ENCODE data around the gene PXDN. TPM values are rescaled to one million over a fixed set of nuclear protein-coding genes. Genes with fewer than 3 reads are reported as not detected.

The PXDN gene
- total RNA-seq, 2 donors from 2014 or later: 3.4 to 3.6 TPM

DNA sequence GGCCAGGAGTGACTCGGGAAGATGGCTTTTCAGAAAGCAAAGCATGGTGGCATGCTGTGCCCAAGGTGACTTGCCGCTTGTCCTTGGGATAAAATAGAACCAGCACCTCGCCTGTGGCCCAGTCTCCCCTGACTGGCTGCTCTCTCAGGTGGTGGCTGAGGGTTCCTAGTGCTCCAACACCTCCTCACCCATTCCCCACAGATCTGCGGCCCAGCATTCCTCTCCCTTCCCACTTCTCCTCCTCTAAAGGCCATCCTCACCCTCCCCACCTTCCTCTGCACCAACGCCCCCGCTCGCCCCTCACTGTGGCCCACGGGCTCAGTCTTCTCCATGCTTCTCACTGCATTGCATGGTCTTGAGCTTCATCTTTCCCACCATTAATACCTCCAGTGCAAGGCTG, 132.4 kb downstream of the PXDN start:
- ATAC-seq (no peak), DNase-seq (ENCODE audit: low spot score) (no peak)
- H3K27ac Mint-ChIP-seq: no peak overlapping the region
- no peak overlapping the region for H3K4me3 Mint-ChIP-seq
- H3K36me3 Mint-ChIP-seq: no peaks in the 10 kb centered on the region
- H3K9me3 Mint-ChIP-seq: no peaks in the 10 kb centered on the region
- H3K27me3 Mint-ChIP-seq: peaks cover 14 to 20% of the 10 kb centered on the region in 2 donors
- no peaks in the 10 kb centered on the region for H3K4me1 Mint-ChIP-seq (ENCODE audit: low read depth in 2 of 2)

DNA sequence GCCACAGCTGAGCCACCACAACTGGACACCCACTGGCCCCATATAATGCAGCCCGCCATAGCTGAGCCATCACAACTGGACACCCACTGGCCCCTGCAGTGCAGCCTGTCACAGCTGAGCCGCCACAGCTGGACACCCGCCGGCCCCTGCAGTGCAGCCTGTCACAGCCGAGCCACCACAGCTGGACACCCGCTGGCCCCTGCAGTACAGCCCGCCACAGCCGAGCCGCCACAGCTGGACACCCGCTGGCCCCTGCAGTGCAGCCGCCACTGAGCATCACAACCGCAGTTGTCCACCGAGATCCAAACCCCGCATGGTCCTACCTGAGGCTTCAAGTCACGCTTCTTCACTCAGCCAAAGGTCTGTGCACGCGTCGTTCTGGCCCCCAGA, 134.2 kb downstream of the PXDN start:
- Mint-ChIP-seq H3K9me3 (no peaks in the 10 kb centered on the region), H3K36me3 (no peaks in the 10 kb centered on the region), H3K4me1 (ENCODE audit: low read depth in 2 of 2) (no peaks in the 10 kb centered on the region), H3K27me3 (peaks cover 8 to 10% of the 10 kb centered on the region in 2 donors), H3K4me3 (no peak overlapping the region), H3K27ac (no peak overlapping the region)
- peak in 1 of 2 donors; percentile 21 for ATAC-seq
- no peak for DNase-seq (ENCODE audit: low spot score)

DNA sequence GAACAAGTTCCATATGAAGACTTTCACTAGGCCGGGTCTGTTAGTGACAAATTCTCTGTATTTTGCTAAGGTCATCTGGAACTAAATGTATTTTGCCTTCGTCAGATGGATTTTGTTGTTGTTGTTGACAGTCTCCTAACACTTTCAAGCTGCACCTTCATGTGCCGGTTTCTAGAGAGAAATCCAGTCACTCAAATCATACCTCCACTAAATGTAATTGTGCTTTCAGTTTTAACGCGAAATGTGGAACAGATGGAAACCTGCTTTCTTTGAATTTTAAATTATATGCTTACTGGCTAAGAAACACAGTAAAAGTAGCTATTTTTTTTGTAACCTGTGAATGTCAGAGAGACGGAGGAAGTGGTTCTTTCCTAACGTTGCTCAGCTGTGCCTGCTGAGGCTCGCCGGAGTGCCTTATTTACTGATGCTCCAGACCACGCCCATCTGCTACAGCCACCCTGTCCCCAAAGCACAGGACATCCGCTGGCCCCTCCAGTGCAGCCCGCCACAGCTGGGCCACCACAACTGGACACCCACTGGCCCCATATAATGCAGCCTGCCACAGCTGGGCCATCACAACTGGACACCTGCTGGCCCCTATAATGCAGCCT, 134.7 kb downstream of the PXDN start:
- peaks cover 8 to 10% of the 10 kb centered on the region in 2 donors for H3K27me3 Mint-ChIP-seq
- no peak for DNase-seq (ENCODE audit: low spot score)
- H3K36me3 Mint-ChIP-seq: no peaks in the 10 kb centered on the region
- H3K4me3 Mint-ChIP-seq: no peak overlapping the region
- no peaks in the 10 kb centered on the region for H3K4me1 Mint-ChIP-seq (ENCODE audit: low read depth in 2 of 2)
- H3K27ac Mint-ChIP-seq: no peak overlapping the region
- ATAC-seq: peak in 1 of 2 donors; percentile 3
- H3K9me3 Mint-ChIP-seq: no peaks in the 10 kb centered on the region

DNA sequence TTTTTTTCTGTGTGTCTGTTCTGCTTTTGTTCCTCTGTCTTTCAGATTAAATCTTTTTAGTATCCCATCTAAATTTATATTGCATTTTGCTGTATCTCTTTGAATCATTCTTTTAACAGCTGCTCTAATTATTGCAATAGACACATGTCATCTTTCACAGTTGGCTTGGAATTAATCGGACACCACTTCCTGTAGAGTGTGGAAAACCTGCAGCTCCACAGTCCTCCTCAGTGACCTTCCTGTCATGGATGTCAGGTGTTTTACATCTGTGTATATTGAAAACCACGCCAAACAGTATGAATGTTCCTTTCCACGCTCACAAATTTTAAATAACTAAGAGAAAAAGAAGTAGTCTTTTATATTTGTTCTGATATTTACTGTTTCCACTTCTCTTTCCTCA, 135.3 kb downstream of the PXDN start:
- Mint-ChIP-seq H3K9me3 (no peaks in the 10 kb centered on the region), H3K27me3 (peaks cover 7 to 8% of the 10 kb centered on the region in 2 donors), H3K27ac (no peak overlapping the region), H3K36me3 (no peaks in the 10 kb centered on the region), H3K4me3 (no peak overlapping the region), H3K4me1 (ENCODE audit: low read depth in 2 of 2) (no peaks in the 10 kb centered on the region)
- DNase-seq (ENCODE audit: low spot score) (no peak), ATAC-seq (no peak)

DNA sequence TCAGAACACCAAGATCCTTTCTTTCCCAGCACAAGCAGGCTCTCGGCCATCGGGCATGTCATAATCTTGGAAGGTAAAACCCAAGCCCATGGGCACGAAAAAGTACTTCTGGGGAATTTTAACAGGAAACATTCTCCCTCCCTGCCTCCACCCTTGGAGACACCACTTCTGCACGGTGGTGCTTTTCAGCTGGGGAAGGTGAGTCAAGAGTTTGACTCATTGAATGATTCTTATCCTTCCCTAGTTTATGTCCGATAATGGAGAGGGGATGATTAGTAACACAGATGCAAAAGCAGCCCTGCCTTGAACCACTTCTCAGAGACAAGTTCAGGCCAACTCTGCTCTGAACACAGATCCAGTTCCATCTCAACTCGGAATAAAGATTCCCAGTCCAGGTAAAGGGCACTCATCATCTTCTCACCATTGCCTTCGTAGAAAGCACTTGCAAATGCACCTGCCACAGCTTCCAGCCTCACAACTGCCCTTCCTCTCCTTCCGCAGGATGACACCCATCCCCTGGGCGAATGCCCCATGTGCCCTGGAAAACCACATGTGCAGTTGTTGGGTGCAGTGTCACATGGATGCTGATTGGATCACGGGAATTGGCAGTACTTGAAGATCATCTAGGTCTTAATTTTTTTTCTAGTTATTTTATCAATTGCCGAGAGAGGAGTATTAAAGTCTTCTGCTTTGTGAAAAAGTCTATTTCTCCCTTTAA, 136.2 kb downstream of the PXDN start:
- H3K4me1 Mint-ChIP-seq (ENCODE audit: low read depth in 2 of 2): no peaks in the 10 kb centered on the region

DNA sequence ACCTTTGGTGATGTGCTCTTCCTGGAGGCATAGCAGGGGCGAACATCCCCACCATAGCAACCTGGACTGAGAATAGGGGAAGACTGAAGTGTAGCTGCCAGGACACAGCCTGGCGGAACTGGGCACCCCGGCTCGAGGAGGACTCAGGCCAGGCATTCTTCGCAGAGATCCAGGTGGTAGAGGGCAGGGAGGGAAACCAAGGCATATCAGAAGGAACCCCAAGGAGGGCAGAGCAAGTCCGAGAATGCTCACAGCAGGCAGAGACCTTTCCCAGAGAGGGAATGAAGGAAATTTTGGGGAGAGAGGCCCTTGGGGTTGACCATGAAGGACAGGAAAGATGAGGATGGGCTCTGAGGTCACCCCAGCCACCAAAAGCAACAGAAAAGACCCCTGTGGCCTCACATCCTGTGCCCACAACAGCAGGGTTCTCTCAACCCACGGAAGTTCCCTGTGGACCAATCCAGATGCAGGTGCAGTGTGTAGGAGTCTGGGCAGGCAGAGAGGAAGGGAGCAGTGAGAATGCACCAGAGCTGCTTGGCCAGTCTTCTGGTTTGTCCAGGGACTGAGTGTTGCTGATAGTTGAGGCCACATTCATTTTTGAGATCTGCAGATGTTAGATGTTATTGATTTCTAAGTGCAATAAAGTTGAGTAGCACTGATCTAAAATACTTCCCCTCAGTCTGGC, 136.9 kb downstream of the PXDN start:
- DNase-seq (ENCODE audit: low spot score) (no peak), ATAC-seq (no peak)
- no peak overlapping the region for H3K4me3 Mint-ChIP-seq
- no peaks in the 10 kb centered on the region for H3K4me1 Mint-ChIP-seq (ENCODE audit: low read depth in 2 of 2)
- no peaks in the 10 kb centered on the region for H3K9me3 Mint-ChIP-seq
- no peak overlapping the region for H3K27ac Mint-ChIP-seq
- H3K27me3 Mint-ChIP-seq: peaks cover 4 to 5% of the 10 kb centered on the region in 2 donors
- no peaks in the 10 kb centered on the region for H3K36me3 Mint-ChIP-seq

More for the DNA sequence above, 136.2 kb downstream of the PXDN start:
- DNase-seq (ENCODE audit: low spot score) (no peak), ATAC-seq (no peak)
- Mint-ChIP-seq H3K4me3 (no peak overlapping the region), H3K9me3 (no peaks in the 10 kb centered on the region), H3K27me3 (peaks cover 7 to 8% of the 10 kb centered on the region in 2 donors), H3K27ac (no peak overlapping the region), H3K36me3 (no peaks in the 10 kb centered on the region)

DNA sequence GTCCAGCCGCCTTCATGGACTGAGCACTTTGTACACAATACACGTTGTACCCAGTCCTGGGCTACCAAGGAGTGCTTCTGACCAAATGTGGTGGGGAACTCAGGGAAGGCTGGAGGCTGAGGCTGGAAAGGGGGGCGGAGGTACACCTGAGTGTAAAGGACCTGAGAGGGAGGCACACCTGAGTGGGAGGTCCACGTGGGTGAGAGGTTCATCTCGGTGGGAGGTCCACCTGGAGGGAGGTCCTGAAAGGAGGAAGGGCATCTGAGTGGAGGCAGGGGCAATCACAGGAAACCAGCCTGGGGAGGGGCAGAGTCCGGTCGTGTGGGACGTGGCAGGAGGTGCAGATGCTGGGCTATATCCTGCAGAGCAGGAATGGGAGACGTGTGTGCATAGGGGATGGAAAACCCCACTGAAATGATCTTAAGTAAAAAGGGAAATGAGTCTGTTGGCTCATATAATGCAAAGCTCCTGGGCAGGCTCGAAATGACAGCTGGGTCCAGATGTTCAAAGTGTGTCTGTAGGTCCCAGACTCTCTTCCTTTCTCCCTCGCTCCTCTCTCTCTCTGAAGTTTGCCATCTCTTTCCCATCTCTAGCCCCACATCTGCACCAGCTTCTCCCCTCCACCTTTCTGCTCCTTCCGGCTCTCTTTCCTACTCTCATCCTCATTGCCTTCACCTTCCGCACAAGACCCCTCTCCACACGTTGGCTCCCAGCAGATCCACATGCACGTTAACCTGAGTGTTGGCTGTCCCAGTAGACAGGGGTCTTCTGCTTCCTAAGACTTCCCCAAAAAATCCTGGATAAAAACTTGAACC, 137.7 kb downstream of the PXDN start:
- H3K27me3 Mint-ChIP-seq: peaks cover 0 to 4% of the 10 kb centered on the region in 2 donors
- no peak overlapping the region for H3K4me3 Mint-ChIP-seq
- ATAC-seq (peak in 1 of 2 donors; percentile 30), DNase-seq (ENCODE audit: low spot score) (no peak)
- no peaks in the 10 kb centered on the region for H3K4me1 Mint-ChIP-seq (ENCODE audit: low read depth in 2 of 2)
- H3K27ac Mint-ChIP-seq: no peak overlapping the region
- H3K9me3 Mint-ChIP-seq: no peaks in the 10 kb centered on the region
- H3K36me3 Mint-ChIP-seq: no peaks in the 10 kb centered on the region

DNA sequence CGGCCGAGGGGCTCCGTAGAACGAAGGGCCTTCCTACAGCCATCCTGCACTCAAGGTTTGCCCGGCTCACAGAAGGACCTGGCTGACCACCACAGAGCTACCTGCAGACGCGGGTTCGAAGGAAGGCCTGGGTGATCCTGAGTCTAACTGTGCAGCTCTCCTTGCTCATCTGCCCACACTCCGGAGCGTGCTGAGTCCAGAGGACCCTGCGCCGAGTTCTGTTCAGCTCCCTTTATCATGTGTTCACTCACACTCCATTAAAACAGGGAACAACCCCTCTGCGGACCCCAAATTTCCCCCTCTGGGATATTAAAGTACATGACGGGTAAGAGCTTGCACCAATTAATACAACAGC, 138.3 kb downstream of the PXDN start:
- DNase-seq (ENCODE audit: low spot score): no peak
- Mint-ChIP-seq H3K4me1 (ENCODE audit: low read depth in 2 of 2) (no peaks in the 10 kb centered on the region), H3K36me3 (no peaks in the 10 kb centered on the region), H3K27me3 (peaks cover 0 to 4% of the 10 kb centered on the region in 2 donors), H3K9me3 (no peaks in the 10 kb centered on the region), H3K27ac (no peak overlapping the region), H3K4me3 (no peak overlapping the region)
- ATAC-seq: no peak

DNA sequence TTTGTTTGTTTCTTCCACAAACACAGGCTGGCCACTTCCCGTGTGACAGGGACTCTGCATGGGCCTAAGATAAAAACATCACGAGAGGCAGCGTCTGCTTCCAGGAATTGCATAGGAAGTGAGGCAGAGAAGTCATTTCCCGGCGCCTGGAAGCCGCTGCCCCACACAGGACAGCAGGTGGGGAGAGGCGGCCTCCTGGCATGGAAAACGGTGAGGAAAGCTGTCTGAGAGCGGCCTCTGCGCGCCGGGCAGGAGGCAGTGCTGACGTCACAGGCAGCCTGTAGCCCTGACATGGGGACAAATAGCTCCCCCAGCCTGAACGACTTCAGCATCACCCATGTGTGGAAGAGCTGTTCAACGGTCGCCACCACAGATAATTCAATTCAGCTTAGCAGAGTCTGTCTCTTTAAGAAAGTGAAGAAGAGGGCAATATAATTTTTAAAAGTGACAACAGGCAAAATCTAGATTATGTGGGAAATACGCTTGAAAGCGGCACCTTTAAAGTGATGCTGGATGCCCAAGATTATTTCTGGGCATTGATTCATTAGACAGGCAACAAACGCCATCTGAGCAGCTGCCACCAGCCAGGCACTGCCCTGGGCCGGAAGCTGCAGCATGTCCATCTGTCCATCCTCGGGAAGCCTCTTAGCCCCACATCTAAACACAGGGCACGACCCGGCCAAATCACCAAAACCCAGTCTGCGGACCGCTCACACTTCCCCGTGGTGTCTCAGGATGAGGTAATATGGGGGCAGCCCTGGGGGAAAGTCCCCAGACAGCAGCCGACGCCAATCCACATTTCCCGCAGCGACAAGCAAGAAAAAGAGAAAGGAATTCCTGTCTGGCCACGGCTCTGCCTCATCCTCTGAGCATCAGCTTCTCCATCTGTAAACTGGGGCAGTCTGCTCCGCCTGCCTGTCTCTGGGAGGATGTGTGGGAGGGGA, 138.9 kb downstream of the PXDN start:
- ATAC-seq: peak in 1 of 2 donors; percentile 60
- peaks cover 0 to 4% of the 10 kb centered on the region in 2 donors for H3K27me3 Mint-ChIP-seq
- no peak overlapping the region for H3K27ac Mint-ChIP-seq
- no peaks in the 10 kb centered on the region for H3K9me3 Mint-ChIP-seq
- no peak for DNase-seq (ENCODE audit: low spot score)
- no peaks in the 10 kb centered on the region for H3K4me1 Mint-ChIP-seq (ENCODE audit: low read depth in 2 of 2)
- no peak overlapping the region for H3K4me3 Mint-ChIP-seq
- H3K36me3 Mint-ChIP-seq: no peaks in the 10 kb centered on the region

DNA sequence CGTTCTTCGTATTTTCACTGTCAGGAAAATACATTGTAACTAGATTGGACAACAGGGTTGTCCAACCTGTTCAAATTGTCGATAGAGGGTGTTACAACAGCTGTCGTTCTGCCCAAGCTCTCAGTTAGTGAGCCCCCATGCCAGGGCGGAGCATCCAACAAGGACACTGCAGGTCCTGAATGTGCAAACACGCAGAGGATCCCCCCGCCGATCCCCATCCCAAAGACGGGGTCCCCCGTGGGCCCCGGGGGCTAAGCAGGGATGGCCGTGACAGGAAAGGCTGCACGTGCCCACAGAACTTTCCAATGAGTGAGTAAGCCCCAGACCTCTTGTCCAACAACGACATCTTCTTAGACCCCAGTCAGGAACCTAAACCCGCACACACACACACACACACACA, 140.8 kb downstream of the PXDN start:
- Mint-ChIP-seq H3K27me3 (peaks cover 0 to 4% of the 10 kb centered on the region in 2 donors), H3K4me3 (no peak overlapping the region), H3K27ac (no peak overlapping the region), H3K36me3 (no peaks in the 10 kb centered on the region), H3K9me3 (no peaks in the 10 kb centered on the region), H3K4me1 (ENCODE audit: low read depth in 2 of 2) (no peaks in the 10 kb centered on the region)
- DNase-seq (ENCODE audit: low spot score) (no peak), ATAC-seq (no peak)

DNA sequence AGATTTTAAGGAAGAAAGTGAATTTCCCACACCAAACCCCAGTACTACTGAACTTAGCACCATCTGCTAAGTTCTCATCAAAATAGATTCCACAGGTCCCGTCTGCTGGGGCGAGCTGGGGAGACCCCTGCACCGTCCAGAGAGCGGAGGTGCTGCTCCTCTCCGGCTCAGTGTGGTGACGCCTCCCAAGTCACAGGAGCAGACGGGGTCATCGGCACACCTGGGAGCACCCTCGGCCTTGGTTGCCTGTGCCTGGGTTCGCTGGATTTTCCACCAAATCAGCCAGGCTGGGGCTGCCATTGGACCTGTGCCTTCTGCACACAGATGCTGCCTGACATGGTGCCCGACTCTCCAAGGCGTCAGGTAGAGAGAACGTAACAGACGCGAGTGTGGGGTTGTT, 141.3 kb downstream of the PXDN start:
- ATAC-seq (no peak), DNase-seq (ENCODE audit: low spot score) (no peak)
- H3K36me3 Mint-ChIP-seq: no peaks in the 10 kb centered on the region
- no peak overlapping the region for H3K4me3 Mint-ChIP-seq
- H3K27me3 Mint-ChIP-seq: peaks cover 0 to 4% of the 10 kb centered on the region in 2 donors
- H3K4me1 Mint-ChIP-seq (ENCODE audit: low read depth in 2 of 2): no peaks in the 10 kb centered on the region
- H3K27ac Mint-ChIP-seq: no peak overlapping the region
- H3K9me3 Mint-ChIP-seq: no peaks in the 10 kb centered on the region

DNA sequence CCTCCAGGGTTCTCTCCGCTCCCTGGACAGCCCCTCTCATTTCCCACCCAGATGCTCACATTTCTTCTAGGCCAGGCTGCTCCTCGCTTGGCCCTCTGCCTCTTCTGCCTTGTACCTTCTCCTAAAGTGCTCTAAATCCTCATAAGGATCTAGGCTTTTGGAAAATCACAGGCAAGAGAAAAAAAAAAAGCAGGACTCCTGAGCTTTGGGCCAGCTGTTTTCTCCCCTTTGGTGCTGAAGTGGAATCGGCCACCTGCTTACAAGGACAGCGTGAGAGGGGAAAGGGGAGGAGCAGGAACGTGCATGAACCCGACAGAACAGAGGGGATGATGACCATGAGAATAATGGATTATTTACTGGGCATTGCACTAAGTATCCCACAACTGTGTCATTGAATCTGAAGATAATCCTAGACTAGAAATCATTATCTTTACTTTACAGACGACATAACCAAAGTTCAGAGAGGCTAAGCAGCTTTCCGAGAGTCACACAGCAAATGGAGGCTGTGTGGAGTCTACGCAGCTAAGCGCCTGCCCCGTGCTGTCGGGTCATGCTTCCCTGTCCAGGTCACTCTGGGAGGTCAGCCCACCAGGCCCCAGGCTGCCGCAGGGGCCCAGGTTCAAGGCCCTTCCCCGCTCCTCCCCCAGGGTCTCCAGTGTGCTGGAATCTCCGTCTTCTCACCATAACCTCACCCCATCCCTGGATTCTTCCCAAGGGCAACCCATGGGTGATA, 141.9 kb downstream of the PXDN start:
- no peak overlapping the region for H3K4me3 Mint-ChIP-seq
- no peaks in the 10 kb centered on the region for H3K9me3 Mint-ChIP-seq
- no peak for ATAC-seq
- no peak overlapping the region for H3K27ac Mint-ChIP-seq
- H3K36me3 Mint-ChIP-seq: no peaks in the 10 kb centered on the region
- peaks cover 0 to 4% of the 10 kb centered on the region in 2 donors for H3K27me3 Mint-ChIP-seq
- DNase-seq (ENCODE audit: low spot score): no peak
- no peaks in the 10 kb centered on the region for H3K4me1 Mint-ChIP-seq (ENCODE audit: low read depth in 2 of 2)
